Prostate gland (tissue), 2 donors: ENCODE measurements around the gene CSNK2B. TPM values are rescaled to one million over a fixed set of nuclear protein-coding genes. Genes with fewer than 3 reads are reported as not detected.
A peak's percentile ranks its signal among the peaks of the same experiment; 100 is the strongest.

Source experiments
- DNase-seq: peaks from one replicate; pipeline ENCODE4 v3.0.0-alpha.2; 2019; ENCODE audit warnings: low spot score
- H3K27ac ChIP-seq, 2 donors: fragments of 200-600 bp; sonication (generic); 2 replicates each; pipeline ENCODE4 v1.5.1; 2017 to 2019
- H3K27me3 ChIP-seq: fragments of 200-600 bp; sonication (generic); replicated peaks from 2 replicates; pipeline ENCODE4 v1.5.1; 2019; ENCODE audit not compliant: insufficient read depth
- H3K36me3 ChIP-seq, 2 donors: fragments of 200-600 bp; sonication (generic); 1 replicate in 1 of 2; 2 replicates in 1 of 2; pipeline versions ENCODE4 v1.5.1 to v1.8.1; 2017 to 2019
- H3K4me1 ChIP-seq: fragments of 200-600 bp; sonication (generic); replicated peaks from 2 replicates; pipeline ENCODE4 v1.5.1; 2019
- H3K4me3 ChIP-seq, 2 donors: fragments of 200-600 bp; sonication (generic); 2 replicates each; pipeline ENCODE4 v1.5.1; 2017 to 2019
- H3K9me3 ChIP-seq: fragments of 200-600 bp; sonication (generic); 2 replicates; pipeline ENCODE4 v1.5.1; 2017
- POLR2A ChIP-seq: fragments of 450-650 bp; IDR thresholded peaks from one replicate; pipeline ENCODE4 v1.6.1; 2016; ENCODE audit warnings: antibody characterized with exemption, mild to moderate bottlenecking
- POLR2AphosphoS5 ChIP-seq: sonication (generic); formaldehyde crosslinking; IDR thresholded peaks from one replicate; pipeline ENCODE4 v1.6.1; 2017; ENCODE audit warnings: antibody characterized with exemption
- WGBS: methylation state at CpG from one replicate; pipeline ENCODE4 v1.1.5; 2018; 5-methylcytosine and 5-hydroxymethylcytosine counted together
- intact Hi-C: fragments of 100-400 bp; cut with DNase I; formaldehyde crosslinking; loops from one replicate; pipeline ENCODE4 v1.14.2; 2022
- total RNA-seq, 2 donors: library from RNA; depleted of rRNA; stranded (reverse); fragments of >200 nt; gene quantifications; one replicate each; pipeline ENCODE4 v1.1.0, GENCODE V29; 2016
- TF ChIP-seq, protein P1 (sequence below), 4 experiments: fragments of 200-600 bp in 2 of 4; fragments of 450-650 bp in 2 of 4; sonication (generic) in 2 of 4; IDR thresholded peaks; 1 replicate in 3 of 4; 2 replicates in 1 of 4; pipeline ENCODE4 v1.5.1; 2016 to 2019; ENCODE audit warnings: antibody characterized with exemption in 4 of 4, mild to moderate bottlenecking in 2 of 4, moderate library complexity in 2 of 4

Gene CSNK2B
- total RNA-seq, 2 donors from 2014 or later = 214 to 285 TPM

DNA sequence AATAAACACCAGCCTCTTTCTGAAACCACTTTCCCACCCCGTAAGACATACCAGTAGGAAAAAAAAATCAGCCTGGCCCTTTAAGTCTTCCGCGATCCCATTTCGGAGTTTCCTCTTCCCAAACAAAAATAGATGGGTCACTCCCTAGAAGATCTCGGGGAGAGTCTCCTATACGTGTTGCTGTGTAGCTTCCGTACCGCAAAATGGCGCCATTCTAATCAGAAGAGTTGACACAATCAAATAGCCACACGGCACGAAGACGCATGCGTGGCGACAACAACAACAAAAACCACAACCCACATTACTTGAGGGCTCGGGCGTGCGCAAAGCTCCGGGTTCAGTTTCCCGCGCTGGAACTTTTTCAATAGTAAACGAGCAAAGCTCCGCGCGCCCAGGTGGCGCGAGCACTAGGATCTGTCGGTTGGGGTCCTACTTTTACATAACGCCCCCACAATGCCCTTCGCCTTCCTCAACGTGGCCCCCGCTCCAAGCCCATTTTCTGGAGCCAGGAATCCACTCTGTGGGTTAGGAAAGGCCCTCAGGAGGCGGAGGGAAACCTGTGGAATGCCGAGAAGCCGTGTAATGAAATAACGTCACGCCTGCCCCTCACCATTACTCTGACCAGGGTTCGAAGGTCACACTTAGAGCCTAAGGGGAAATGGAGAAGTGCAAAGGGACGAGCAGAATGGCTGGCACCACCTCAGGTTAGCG lies 935 bp upstream of the CSNK2B start, which contains the start of gene GPANK1:
GPANK1 (minus strand) TSS at position 208 of the 711 bp plus-strand sequence. CDS start 519 bp downstream, outside the sequence.
- H3K4me3 ChIP-seq = peak within 1 kb of the TSS; percentile 65 to 92
- peaks cover 17% of the 10 kb centered on the region for H3K4me1 ChIP-seq
- H3K27me3 ChIP-seq = no peaks in the 10 kb centered on the region
- peak; percentile 98 for TF ChIP-seq POLR2AphosphoS5
- peak; percentile 70 for TF ChIP-seq POLR2A
- TF ChIP-seq, protein P1, sequence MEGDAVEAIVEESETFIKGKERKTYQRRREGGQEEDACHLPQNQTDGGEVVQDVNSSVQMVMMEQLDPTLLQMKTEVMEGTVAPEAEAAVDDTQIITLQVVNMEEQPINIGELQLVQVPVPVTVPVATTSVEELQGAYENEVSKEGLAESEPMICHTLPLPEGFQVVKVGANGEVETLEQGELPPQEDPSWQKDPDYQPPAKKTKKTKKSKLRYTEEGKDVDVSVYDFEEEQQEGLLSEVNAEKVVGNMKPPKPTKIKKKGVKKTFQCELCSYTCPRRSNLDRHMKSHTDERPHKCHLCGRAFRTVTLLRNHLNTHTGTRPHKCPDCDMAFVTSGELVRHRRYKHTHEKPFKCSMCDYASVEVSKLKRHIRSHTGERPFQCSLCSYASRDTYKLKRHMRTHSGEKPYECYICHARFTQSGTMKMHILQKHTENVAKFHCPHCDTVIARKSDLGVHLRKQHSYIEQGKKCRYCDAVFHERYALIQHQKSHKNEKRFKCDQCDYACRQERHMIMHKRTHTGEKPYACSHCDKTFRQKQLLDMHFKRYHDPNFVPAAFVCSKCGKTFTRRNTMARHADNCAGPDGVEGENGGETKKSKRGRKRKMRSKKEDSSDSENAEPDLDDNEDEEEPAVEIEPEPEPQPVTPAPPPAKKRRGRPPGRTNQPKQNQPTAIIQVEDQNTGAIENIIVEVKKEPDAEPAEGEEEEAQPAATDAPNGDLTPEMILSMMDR (IDR thresholded peaks at IDR 0.05) = peak in 1 of 4 experiments; percentile 11
- peaks cover 12 to 19% of the 10 kb centered on the region in 2 donors for H3K36me3 ChIP-seq
- intact Hi-C loops = no loop called here
- under 1% methylated on average over 39 of the region's 39 CpGs for WGBS
- peak within 1 kb of the TSS; percentile 94 to 96 for H3K27ac ChIP-seq
- peak; percentile 93 for DNase-seq
- no peaks in the 10 kb centered on the region for H3K9me3 ChIP-seq

DNA sequence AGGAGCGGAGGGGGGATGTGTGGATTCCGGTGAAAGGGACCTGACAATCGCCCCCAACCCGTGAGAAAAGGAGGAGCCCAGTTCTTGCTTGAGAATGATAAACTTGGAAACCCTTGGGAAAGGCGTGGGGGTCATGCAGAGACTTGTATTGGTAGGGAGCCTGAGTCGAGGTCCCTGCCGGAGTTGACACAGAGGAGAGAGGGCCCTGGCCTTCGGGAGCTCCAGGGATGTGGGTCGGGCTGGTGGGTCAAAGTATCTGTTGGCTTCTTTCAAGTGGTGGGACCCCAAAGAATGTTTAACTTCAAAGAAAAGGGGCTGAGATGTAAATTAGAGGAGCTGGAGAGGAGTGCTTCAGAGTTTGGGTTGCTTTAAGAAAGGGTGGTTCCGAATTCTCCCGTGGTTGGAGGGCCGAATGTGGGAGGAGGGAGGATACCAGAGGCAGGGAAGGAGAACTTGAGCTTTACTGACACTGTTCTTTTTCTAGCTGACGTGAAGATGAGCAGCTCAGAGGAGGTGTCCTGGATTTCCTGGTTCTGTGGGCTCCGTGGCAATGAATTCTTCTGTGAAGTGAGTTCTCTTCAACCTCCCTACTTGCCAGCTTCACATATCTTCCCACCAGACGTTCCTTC lies 571 bp downstream of the CSNK2B start:
- Histone ChIP-seq H3K27ac (peak overlapping the region; percentile 94 to 96), H3K9me3 (no peaks in the 10 kb centered on the region), H3K4me1 (peaks cover 17% of the 10 kb centered on the region), H3K4me3 (peak overlapping the region; percentile 65 to 92), H3K27me3 (no peaks in the 10 kb centered on the region), H3K36me3 (peaks cover 15 to 19% of the 10 kb centered on the region in 2 donors)
- intact Hi-C loops = no loop called here
- TF ChIP-seq POLR2AphosphoS5 (no peak), POLR2A (no peak)
- TF ChIP-seq, protein P1 (IDR thresholded peaks at IDR 0.05) = no peak
- no peak for DNase-seq
- 2% methylated on average over 15 of the region's 15 CpGs for WGBS

DNA sequence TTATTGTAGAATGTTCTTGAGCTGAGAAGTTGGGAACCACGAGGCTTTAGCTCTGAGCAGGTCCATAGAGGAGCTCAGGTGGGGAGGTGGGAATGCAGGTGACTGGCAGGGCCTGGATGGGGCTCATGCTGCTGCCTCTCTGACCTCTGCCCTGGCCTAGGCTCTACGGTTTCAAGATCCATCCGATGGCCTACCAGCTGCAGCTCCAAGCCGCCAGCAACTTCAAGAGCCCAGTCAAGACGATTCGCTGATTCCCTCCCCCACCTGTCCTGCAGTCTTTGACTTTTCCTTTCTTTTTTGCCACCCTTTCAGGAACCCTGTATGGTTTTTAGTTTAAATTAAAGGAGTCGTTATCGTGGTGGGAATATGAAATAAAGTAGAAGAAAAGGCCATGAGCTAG lies 3.8 kb downstream of the CSNK2B start, which contains the start of gene LY6G5B:
LY6G5B (plus strand) TSS at position 301 of the 400 bp plus-strand sequence. CDS start 975 bp downstream, outside the sequence.
- no peak for DNase-seq
- no peaks in the 10 kb centered on the region for H3K9me3 ChIP-seq
- intact Hi-C loops = no loop called here
- H3K36me3 ChIP-seq = peaks cover 15 to 19% of the 10 kb centered on the region in 2 donors
- H3K4me3 ChIP-seq = no peak within 1 kb of the TSS
- peaks cover 9% of the 10 kb centered on the region for H3K4me1 ChIP-seq
- H3K27me3 ChIP-seq = no peaks in the 10 kb centered on the region
- WGBS = 84% methylated on average over 8 of the region's 8 CpGs
- no peak within 1 kb of the TSS for H3K27ac ChIP-seq
- TF ChIP-seq POLR2AphosphoS5 (no peak), POLR2A (no peak)
- TF ChIP-seq, protein P1 (IDR thresholded peaks at IDR 0.05) = no peak

DNA sequence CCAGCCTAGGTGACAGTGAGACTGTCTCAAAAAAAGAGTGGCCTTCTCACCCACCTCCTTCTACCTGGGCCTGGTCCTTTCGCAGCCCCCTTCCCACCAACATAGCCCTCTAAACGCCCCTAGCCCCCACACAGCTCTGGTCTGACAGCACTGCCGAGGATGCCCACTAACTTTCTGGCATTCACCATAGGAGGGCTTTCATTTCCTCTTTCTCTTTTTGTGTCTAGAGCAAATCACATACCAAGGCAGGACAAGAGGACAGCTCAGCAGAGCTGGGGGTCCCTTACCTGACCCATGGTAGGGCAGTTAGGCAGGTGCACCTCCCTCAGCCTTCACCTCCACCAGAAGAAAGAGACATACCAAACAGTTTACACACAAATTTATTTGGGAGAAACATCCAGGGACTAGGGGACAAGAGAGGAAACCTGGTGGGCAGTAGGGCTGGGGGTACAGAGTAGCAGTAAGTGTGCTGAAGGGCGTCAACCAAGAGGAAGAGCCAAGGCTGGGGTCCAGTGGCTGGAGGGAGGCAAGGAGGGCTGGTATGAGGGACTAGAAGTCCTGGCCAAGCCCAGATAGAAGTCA lies 10.5 kb downstream of the CSNK2B start:
- peaks cover 4% of the 10 kb centered on the region for H3K4me1 ChIP-seq
- H3K27me3 ChIP-seq = no peaks in the 10 kb centered on the region
- H3K27ac ChIP-seq = no peak overlapping the region
- H3K36me3 ChIP-seq = no peaks in the 10 kb centered on the region
- DNase-seq = no peak
- no peaks in the 10 kb centered on the region for H3K9me3 ChIP-seq
- H3K4me3 ChIP-seq = no peak overlapping the region
- intact Hi-C loops = no loop called here
- WGBS = 80% methylated on average over 4 of the region's 4 CpGs
- TF ChIP-seq POLR2AphosphoS5 (no peak), POLR2A (no peak)
- TF ChIP-seq, protein P1 (IDR thresholded peaks at IDR 0.05) = no peak
